CD1c-positive myeloid dendritic cell (primary cell): ENCODE measurements around the gene AOPEP.

Experiments used
- DNase-seq: peaks from one replicate; pipeline ENCODE4 v3.0.0-alpha.2; 2016; ENCODE audit errors: extremely low spot score

Gene AOPEP

DNA sequence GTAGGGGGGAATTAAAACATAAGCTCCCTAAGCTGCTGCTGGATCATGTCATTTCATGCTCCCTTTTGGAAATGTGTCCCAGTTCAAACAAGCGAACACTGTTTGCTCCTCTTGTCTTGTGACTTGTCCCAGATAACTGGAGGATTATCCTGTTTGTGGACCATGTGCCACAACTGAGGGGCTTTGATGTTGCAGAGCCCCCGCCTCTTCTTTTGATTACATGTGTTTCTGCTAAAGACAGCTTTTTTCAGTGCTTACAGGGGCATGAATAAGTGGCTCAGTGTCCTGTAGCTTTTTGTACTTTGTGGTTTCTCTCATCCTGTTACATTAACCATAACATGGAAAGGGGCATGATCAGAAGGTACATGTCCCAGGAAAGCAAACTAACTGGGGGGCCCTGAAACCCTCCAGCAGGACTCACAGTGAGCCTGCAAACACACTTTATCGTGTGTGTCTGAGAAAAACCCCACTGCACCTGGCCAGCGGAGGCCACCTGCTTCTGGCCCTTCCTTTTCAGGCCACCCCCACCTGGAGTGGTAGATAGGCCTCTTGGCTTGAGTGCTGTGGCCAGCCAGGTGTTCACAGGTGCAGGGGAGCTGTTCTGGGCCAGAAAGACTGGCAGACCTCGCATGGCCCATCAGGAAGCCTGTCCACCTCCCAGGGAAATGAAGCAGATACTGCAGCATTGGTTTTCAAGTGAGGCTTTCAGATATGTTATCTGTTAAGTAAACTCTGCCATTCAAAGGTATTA is 305.4 kb downstream of the AOPEP start:
- no peak for DNase-seq

- no peak for DNase-seq
Measured at GRCh38 chr9:95032580-95033341, 306.3 kb downstream of the AOPEP start.

DNA sequence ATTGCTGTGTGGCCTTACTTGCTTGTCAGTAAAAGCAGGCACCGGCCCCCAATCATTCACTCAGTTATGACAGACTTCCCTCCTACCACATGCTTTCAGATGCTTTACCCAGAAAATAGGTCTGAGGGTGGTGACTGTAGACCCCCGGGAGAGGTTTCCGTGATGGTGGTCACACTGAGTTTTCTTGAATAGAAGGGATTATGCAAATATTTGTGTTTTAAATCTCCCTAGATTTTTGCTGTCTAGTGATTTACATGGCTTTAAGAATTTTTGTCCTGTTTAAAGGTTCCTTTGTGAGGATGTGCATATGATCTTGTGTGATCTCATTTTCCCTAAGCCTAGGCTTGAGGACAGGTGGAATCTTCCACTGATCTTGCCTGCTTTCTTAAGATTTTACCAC is 309.3 kb downstream of the AOPEP start:
- no peak for DNase-seq

GRCh38 chr9:95036676-95037075 is 310.2 kb downstream of the AOPEP start:
- DNase-seq: no peak

GRCh38 chr9:95037789-95038521 is 311.5 kb downstream of the AOPEP start:
- no peak for DNase-seq

GRCh38 chr9:95038666-95039065 is 312.2 kb downstream of the AOPEP start:
- no peak for DNase-seq

- DNase-seq: no peak
Measured at GRCh38 chr9:95040106-95040505, 313.6 kb downstream of the AOPEP start.

DNA sequence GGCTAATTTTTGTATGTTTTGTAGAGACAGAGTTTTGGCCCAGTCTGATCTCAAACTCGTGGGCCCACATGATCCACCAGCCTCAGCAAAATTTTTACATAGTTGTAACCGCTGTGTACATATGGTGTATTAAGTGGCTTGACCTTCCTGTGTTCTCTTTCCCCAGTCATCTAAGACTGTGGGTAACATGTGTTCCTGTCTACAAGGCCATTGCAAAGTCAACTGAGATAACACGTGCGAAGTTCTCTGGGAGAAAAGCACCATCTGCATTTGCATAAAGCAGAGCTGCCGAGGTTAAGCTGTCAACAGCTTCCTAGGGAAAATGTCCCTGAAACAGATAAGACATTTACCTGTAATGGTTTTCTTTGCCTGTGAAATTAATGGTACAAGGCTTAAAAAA is 317.3 kb downstream of the AOPEP start:
- DNase-seq: no peak

DNA sequence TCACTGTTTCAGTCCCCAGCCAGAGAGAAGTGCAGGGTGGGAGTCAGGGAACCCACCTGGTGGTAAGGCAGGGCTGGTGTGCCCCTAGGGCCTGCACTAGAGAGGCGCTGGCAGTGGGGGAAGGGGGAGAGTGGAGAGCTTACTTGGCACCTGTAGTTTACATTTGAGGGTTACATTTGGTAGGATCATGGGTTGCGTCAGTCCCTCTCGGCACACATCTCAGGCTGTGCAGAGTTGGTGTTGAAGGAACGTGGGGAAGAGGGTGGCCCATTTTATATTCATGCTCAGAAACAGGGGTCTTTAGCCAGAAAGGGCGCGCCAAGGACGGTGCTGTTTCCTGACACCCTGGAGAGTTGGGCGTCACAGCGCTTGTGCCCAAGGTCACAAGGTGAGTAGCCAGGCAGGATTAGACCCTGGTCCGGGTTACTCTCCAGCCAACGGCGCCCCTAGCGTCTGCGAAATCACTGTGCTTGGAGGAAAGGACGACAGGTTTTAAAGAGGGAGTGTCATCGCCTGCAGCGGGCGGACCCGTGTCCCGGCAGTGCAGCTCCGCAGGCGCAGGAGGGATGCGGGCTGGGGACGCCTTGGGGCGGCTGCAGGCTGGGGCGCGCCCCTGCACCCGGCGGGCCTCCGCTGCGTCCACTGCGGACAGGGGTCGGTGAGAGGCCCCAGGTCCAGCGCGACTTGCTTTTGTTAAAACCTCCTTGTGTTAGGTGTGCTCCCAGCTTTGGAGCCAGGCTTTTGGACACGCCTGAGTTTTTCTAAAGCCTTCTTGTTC is 318.4 kb downstream of the AOPEP start:
- DNase-seq: no peak

GRCh38 chr9:95045751-95046150 is 319.3 kb downstream of the AOPEP start:
- DNase-seq: no peak

- no peak for DNase-seq
Measured at GRCh38 chr9:95047452-95048224, 321.1 kb downstream of the AOPEP start.

DNA sequence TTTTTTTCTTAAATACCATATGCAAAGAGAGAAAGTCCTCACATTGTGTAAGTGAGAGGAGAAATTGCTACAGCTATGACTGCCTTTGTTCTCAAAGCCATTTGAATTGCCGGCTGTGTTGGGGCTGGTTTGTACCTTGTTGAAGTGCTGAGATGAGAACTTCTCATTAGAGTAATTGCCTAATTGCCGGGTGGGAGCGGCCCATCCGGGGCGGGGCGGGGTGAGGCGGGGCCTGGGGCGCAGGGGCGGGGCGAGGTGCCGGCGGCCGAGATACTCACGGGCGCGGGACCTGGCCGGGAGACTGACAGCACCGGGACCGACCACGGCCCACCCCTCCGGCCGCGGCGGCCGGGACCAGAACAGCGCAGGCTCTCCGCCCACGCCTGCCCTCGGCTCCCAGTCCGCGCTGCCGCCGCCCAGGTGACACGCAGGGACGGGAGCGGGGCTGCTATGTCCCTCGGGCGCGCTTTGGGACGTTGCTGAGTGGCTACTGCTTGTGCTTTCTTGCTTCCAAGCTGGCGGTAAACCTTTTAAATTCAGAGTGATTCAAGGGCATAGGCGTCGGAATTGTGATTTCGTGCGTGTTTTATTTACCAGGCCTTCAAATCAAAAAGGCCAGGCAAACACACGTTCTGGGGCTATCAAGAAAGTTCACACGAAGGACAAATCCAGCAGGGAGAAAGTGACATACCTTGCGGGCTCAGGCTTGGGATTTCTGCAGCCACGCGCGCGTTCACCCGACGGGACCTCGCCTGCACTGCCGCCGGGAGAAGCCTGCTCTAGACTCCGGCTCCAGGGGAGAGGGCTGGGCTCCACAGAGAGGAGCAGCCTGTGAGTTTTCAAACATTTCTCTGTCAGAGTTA is 322.0 kb downstream of the AOPEP start:
- peak; percentile 59 for DNase-seq

GRCh38 chr9:95049761-95050160 is 323.3 kb downstream of the AOPEP start:
- no peak for DNase-seq

DNA sequence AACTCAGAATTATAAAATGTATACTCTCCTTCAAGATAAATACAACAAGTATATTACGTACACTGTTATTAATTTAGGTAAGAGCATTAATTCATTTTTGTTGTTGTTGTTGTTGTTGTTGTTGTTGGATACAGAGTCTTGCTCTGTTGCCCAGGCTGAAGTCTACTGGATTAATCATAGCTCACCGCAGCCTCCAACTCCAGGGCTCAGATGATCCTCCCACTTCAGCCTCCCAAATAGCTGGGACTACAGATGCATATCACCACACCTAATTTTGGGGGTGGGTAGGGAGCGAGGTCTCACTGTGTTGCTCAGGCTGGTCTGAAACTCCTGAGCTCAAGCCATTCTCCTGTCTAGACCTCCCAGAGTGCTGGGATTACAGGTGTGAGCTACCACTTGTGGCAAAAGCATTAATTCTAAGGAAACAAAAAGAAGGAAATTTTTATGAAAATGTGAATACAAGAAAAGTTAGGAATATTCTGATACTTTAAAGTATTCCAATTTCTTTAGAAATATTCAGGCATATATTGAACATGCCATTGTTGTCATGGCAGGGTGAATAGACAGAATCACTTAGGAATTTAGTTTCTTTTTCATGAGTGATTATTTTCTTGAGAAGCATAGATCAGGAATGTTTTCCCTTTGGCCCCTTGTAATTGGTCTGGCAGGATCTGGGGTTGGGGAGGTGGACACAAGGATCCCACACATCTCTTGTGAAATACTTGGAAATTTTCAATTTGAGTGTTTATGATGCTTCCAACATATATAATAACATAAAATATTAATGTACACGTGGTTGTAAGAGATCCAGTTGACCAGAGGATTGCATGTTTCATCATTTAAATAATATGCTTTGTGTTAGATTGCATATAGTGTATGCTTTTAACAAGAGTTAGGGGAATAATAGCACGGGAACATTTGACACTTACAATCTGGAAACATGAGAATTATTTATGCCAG is 327.4 kb downstream of the AOPEP start:
- DNase-seq: no peak

DNA sequence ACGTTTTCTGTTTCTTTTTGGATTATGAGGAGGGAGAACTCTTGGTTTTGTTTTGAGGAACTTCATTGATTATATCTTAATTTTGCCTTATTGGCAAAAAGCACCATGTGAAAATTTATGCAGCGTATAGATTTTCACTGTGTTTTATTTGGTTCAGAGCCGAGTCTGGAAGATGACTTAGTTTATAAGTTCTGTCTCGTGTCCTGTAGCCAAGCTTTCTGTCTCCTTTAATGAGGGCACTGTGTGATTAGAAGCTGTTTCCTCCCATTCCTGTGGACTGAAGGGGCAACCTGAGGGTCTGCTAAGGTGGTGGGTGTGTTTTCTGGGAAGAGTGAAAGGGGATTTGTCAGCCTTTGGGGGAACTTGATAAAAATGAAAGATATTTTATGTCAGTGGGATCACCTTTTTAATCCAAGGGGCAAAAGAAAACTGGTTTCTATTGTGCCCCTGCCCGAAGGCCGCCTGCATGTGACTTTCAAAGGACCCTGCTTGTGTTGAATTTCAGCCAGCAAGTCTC is 328.9 kb downstream of the AOPEP start:
- no peak for DNase-seq

- no peak for DNase-seq
Measured at GRCh38 chr9:95055851-95056551, 329.5 kb downstream of the AOPEP start.

DNA sequence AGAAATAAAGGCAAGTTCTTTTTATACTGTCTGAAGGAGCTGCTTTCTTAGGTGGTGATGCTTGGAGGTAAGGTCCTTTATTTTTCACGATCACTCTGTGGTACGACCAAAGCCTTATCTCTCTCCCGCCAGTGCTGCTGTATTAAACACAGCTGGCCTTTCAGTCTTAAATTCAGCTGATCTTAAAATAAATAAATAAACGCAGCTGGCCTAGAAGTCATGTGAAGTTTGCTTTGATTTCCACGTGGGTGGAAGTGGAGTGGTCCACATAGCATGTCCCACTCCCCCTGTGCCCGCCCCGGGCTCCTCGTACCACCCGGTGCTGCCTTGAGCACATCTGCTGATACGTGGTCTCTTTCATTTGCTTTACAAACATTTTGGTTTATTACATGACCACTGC is 330.6 kb downstream of the AOPEP start:
- DNase-seq: no peak
